Measurements from ENCODE around the gene TMEM88.

TMEM88 gene

DNA sequence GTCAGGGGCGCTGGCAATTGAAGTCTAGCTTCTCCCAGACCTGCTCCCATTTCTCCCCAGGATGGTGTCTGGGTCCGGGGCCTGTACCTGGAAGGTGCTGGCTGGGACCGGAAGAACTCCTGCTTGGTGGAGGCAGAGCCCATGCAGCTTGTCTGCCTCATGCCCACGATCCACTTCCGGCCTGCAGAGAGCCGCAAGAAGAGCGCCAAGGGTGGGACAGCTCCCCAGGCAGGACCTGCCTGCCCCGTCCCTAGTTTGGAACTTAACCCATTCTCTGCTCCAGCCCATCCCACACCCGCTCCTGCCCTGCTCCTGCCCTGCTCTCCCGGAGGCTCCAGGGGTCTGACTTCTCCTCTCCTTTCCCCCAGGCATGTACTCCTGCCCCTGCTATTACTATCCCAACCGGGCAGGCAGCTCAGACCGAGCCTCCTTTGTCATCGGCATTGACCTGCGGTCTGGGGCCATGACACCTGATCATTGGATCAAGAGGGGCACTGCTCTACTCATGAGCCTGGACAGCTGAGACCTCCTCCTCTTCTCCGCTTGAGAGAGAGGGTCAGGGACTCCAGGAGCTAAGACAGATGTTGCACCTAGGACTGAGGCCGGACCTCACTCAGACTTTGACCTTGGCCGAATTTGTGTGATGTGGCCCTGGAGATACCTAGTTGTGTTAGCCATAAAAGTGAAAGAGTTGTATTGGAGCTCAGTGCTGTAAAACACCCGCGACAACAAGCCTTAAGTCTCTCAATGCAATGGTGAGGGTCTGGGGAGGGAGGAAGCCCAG, 21.7 kb upstream of the TMEM88 start:
- DNase-seq = no peak

- peak; percentile 44 for DNase-seq
Measured at GRCh38 chr17:7833795-7834541, 20.9 kb upstream of the TMEM88 start, which contains the start of gene KDM6B. Gene KDM6B (plus strand): TSS chr17:7834217. CDS start chr17:7845555, 11,338 bp downstream.

DNA sequence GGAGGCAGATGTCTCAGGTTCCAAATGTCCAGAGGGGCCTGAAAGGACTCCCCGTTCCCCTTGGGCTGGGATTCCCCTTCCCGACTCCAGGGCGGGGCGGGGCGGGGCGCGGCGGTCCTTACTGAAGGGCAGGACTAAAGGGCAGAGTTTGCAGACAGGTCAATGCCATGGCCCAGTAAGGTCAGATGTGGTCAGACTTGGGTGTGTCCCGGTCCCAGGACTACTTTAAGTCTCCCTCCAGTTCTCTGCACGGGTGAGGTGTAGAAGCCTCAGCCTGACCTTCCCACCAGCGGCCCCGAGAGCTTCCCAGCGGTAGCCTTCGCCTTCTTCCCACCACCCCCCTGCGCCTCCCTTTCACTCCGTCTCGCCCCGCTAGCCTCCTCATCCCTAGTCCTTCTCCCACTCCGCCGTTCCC, 20.3 kb upstream of the TMEM88 start:
- no peak for DNase-seq

DNA sequence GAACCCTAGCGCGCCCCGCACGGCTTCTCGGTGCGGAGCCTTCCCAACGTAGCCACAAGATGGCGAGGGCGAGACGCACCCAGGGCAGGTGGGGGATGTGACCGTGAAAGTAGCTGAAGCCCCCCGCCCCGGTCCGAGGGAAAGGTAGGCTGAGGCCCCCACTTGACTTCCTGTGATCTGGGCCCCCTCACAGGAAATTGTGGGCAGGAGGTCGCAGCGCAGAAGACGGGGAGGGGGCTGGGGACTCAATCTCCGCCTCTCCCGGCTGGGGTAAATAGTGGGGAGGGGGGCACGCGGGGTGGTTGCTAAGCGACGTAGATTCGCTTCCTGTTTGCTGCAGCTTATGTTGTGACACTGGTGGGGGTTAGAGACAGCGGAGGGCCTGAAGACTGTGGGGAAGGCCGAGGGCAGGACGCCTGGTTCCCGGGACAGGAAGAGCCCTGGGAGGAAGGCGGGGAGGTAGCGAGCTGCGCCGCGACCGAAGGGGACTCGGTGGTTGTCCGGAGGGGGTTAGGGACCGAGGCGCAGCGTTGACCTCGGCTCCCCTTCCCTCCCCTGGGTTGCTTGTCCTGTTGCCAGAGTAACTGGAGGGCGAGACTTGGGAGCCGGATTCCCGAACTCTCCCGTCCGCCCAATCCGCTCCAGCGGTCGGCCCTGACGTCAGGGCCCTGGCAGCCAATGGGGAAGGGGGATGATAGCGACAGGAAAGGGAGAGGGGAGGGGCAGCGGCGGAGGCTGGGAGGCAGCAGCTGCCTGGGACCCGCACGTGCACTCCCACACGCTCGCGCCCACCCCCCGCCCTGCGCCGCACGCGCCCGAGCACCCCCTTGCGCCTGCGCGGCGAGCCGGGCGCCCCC, 19.7 kb upstream of the TMEM88 start:
- DNase-seq = peak; percentile 90

- DNase-seq = peak; percentile 48
Measured at GRCh38 chr17:7835814-7836595, 18.9 kb upstream of the TMEM88 start.

DNA sequence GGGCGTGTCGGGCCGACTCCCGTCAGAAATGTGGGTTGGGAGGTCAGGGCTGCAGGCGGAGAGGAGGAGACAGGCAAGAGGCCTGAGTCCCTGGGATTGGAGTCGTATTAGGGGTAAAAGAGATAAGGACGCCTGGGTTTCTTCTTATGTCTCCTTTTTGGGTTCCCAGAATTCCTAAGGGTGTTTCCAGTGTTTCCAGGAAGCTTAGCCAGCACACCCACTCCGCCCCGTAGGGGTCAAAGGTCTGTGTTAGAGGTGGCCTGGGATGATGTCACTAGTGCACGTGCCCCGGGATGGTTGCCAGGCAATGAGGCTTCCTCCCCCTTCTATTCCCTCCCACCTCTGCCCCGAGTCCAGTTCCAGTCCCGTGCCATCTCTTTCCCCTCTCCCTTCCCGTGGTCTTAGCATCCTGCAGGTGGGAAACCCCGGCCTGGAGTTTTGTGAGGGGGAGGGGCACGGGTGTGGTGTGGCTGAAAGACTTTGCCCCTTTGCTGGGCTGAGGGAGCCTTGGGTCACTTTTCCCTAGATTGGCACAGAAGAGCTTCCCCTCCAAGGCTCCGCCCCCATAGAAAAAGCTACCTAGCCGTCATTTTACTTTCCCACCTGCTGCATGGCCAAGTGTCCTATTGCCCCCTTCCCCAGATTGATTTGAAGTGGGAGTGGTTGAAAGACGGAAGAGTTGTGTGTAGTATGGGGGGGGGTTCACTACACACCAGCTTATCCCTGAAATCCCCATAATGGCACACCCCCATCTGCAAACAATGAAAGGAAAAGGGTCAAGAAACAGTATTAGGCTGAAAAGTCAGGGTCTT, 18.1 kb upstream of the TMEM88 start:
- peak; percentile 90 for DNase-seq

GRCh38 chr17:7837408-7838088, 17.3 kb upstream of the TMEM88 start:
- no peak for DNase-seq

DNA sequence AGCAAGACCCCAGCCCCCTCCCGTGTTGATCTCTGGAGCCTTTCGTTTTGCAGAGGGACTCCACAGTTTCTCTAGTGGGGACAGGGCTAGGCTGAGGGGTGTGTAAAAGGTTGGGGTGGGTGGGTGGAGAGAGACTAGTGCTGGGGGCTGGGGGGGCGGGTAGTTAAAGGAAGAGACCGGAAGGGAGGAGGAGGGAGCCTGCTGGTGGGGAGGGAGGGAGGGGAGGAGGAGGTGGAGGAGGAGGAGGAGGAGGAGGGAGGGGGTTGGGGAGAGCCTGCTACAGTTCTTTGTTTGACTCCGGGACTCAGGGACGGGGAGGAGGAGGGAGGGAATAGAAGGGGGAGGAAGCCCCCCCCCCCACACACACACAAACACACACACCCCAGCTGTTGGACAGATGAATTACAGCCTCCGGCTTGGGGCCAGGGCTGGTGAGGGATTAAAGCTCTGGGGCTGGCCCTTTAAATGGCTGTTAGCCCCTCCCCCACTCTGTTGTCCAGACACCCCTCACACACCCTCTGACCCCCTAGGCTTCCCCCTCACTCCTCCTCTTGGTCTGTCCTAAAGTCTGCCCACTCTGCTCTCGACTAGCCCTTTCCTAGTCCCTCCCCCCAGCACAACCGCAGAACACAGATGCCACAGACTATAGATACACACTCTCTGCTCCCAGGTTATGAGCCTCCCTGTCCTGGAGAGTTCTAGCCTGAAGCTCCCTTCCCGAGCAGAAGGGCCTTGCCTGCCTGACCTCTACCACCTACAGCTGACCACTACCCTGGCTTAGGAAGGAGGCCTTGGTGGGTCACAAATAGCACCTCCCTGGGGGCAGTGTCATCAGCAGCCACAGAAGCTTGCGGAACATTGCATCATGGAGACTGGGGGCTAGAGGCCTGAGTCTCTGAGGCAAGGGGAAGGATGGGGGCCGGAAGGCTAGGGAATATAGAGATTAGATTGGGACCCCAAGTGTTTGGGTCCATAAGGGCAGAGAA, 16.5 kb upstream of the TMEM88 start:
- no peak for DNase-seq

DNA sequence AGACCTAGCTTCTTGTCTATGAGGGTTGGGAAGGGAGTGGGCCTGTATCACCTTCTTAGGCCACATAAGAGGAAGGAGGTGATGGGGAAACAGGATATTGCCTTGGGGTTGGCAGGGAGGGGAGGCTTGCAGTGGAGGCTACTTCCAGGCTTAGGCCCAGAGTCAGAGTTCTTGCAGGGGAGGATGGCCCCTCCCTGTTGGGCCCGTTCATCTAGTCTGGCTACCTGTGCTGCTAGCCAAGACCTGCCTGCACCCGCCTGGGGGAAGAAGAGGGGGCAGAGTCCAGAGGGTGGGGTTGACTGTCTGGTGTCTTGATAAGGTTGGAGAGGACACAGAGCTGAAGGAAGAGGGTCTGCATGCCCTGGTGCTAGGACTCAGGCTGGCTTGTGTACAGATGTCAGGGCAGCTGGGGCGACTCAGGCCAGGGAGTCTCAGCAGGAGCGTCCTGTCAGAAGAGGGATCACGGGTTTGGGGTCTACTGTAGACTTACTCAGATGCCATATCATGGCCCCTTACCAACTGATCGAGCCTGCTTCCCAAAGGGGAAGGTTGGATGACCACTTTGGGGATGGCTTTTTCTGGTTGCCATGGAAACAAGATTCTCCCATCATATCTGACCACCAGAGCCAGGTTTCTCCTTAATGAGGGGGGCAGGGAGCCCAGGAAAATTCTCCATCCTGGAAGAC, 15.5 kb upstream of the TMEM88 start:
- DNase-seq = no peak

GRCh38 chr17:7839876-7840261, 15.0 kb upstream of the TMEM88 start:
- DNase-seq = no peak

GRCh38 chr17:7840441-7840840, 14.4 kb upstream of the TMEM88 start:
- no peak for DNase-seq

DNA sequence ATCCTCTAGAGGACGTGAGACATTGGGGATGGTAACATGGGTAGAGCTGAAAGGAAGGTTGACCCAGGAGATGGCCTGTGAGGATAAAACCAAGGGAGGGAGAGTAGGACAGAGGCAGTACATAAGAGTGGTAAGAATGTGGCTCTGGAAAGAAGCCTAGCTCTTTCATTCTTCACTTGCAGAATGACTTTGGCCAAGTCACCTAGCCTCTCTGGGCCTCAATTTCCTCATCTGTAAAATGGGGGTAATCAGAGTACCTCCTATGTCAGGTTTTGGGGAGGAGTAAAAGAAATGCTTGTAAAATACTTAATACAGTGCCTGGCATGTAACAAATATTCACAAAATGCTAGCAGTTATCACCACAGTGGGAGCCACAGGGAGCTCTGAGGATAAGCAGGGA, 14.0 kb upstream of the TMEM88 start:
- no peak for DNase-seq

- DNase-seq = no peak
Measured at GRCh38 chr17:7841396-7841914, 13.4 kb upstream of the TMEM88 start.

- DNase-seq = peak; percentile 23
Measured at GRCh38 chr17:7841915-7842379, 12.9 kb upstream of the TMEM88 start.

DNA sequence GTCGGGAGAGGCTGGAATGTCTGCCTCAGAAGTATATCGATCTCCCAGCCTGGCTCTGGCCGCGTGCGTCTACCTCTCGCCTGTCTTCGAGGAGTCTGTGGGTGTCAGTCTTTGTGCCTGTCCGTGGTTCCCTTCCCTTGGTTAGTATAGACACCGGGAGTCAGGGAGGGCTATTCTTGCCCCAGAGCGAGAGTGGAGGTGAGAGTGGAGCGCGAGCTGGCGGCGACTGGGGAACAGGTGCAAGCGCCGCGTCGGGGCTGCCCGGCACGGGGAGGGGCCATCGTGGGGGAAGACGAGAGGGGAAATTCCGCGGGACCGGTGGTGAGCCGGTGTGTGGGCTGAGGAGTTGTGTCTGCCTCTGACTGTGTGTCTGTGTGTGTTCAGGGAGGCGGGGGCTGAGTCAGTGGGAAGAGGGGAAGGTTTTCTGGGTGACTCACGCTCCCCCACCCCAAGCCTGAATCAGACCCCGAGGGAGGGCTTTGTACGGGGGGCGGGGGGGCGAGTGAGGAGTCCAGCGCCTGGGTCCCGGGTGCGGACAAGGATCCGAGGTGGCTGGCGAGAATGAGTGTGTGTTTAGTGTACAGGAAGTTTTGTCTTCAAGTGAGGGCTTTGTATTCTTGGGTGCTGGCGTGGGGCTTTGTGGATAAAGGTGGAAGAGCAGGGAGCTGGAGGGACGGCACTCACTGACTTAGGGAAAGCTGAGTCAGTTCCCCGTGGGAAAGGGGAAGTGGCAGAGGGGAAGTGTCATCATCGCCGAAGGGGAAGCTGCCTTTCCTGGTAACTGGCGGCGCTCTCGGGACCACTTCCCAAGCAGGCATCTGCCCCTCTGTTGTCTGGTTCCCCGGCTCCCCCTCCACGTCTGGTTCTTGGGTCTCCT, 12.2 kb upstream of the TMEM88 start:
- DNase-seq = no peak

GRCh38 chr17:7843257-7843535, 11.7 kb upstream of the TMEM88 start:
- no peak for DNase-seq

GRCh38 chr17:7843536-7844291, 11.2 kb upstream of the TMEM88 start:
- DNase-seq = peak; percentile 43

All from DMS153 (cell line).